K562 (cell line): ENCODE results near the gene LLCFC1. TPM values are rescaled to one million over a fixed set of nuclear protein-coding genes. Genes with fewer than 3 reads are reported as not detected.

Experiments
- BACH1 ChIP-seq: fragments of 200-800 bp; sonication (Bioruptor generic); IDR thresholded peaks from 2 replicates; pipeline ENCODE4 v1.6.1; 2016; ENCODE audit warnings: missing genetic modification characterization, missing compliant biosample characterization
- BCOR ChIP-seq: fragments of 450-650 bp; IDR thresholded peaks from 2 replicates; pipeline ENCODE4 v1.6.1; 2016
- ESRRB ChIP-seq: fragments of 250-450 bp; sonication (Bioruptor Pico); IDR thresholded peaks from 2 replicates; pipeline ENCODE4 v1.5.0; 2020; ENCODE audit warnings: mild to moderate bottlenecking, moderate library complexity, borderline replicate concordance
- FOXA3 ChIP-seq, 2 experiments: fragments of 450-650 bp in 1 of 2; sonication (generic) in 1 of 2; formaldehyde crosslinking; IDR thresholded peaks in 1 of 2; conservative IDR thresholded peaks in 1 of 2; 2 replicates each; pipeline versions ENCODE4 v1.4.0 to v1.8.0; 2020 to 2022; ENCODE audit warnings: mild to moderate bottlenecking in 2 of 2, missing genetic modification reagents in 1 of 2
- HIVEP1 ChIP-seq: fragments of 250-450 bp; sonication (Bioruptor Pico); IDR thresholded peaks from 2 replicates; pipeline ENCODE4 v1.4.0; 2020; ENCODE audit warnings: mild to moderate bottlenecking
- KAT2B ChIP-seq: IDR thresholded peaks from one replicate; pipeline ENCODE4 v1.6.1; 2012; ENCODE audit warnings: low read depth, mild to moderate bottlenecking, control low read depth, inconsistent platforms, low read length, moderate library complexity
- L3MBTL2 ChIP-seq: fragments of 450-650 bp; IDR thresholded peaks from 2 replicates; pipeline ENCODE4 v1.6.1; 2016; ENCODE audit warnings: mild to moderate bottlenecking, moderate library complexity
- LEF1 ChIP-seq: fragments of 450-650 bp; IDR thresholded peaks from 2 replicates; pipeline ENCODE4 v1.6.1; 2016; ENCODE audit warnings: mild to moderate bottlenecking
- NR3C1 ChIP-seq: sonication (generic); formaldehyde crosslinking; IDR thresholded peaks from 2 replicates; pipeline ENCODE4 v1.8.1; 2022; ENCODE audit warnings: missing genetic modification reagents
- SOX6 ChIP-seq: fragments of 450-650 bp; IDR thresholded peaks from 2 replicates; pipeline ENCODE4 v1.6.1; 2014; ENCODE audit warnings: mild to moderate bottlenecking
- ZBTB34 ChIP-seq: fragments of 250-450 bp; sonication (Bioruptor Pico); IDR thresholded peaks from 2 replicates; pipeline ENCODE4 v1.8.0; 2021; ENCODE audit warnings: mild to moderate bottlenecking, moderate library complexity
- ZNF282 ChIP-seq: sonication (generic); formaldehyde crosslinking; IDR thresholded peaks from 2 replicates; pipeline ENCODE4 v1.8.1; 2023; ENCODE audit warnings: missing genetic modification reagents
- ZNF589 ChIP-seq: fragments of 200-800 bp; sonication (Bioruptor generic); IDR thresholded peaks from 2 replicates; pipeline ENCODE4 v1.6.1; 2016; ENCODE audit warnings: low read depth, missing genetic modification characterization, missing compliant biosample characterization
- polyA plus RNA-seq, 8 experiments: library from polyadenylated mRNA; depleted of rRNA in 4 of 8; stranded (reverse) in 5 of 8; unstranded in 3 of 8; fragments of >200 nt; fragmentation: Nextera tagmentation in 2 of 8; fragmentation: Illumina TruSeq in 1 of 8; extraction: Ambion mirVana in 2 of 8; extraction: Trizol in 1 of 8; gene quantifications; 2 replicates each; pipeline versions ENCODE4 v1.2.1 to v1.2.3, GENCODE V29; 2011 to 2014; ENCODE audit warnings: inconsistent platforms in 1 of 8, missing spikeins in 1 of 8
- total RNA-seq, 7 experiments: library from RNA; depleted of rRNA in 6 of 7; stranded (reverse); fragments of >200 nt in 6 of 7; fragmentation: Illumina TruSeq in 2 of 7; extraction: Trizol in 2 of 7; gene quantifications; 2 replicates each; pipeline versions ENCODE4 v1.2.1 to v1.2.3, GENCODE V29; 2011 to 2021; ENCODE audit warnings: low replicate concordance in 1 of 7
- TF ChIP-seq, protein P1 (sequence below), 2 experiments: fragments of 450-650 bp; IDR thresholded peaks; 2 replicates each; pipeline ENCODE4 v1.6.1; 2016; ENCODE audit warnings: mild to moderate bottlenecking in 2 of 2, borderline replicate concordance in 1 of 2, low read depth in 1 of 2, moderate library complexity in 1 of 2
- TF ChIP-seq, protein P2 (sequence below): sonication (generic); IDR thresholded peaks from 2 replicates; pipeline ENCODE4 v1.6.1; 2016
- TF ChIP-seq, protein P3 (sequence below), 2 experiments: fragments of 450-650 bp; IDR thresholded peaks; 2 replicates each; pipeline ENCODE4 v1.6.1; 2016

Gene LLCFC1
- total and polyA plus RNA-seq, 9 of the 15 experiments (the other 6 are each of a cell fraction or from before 2014, with no cell fraction given) = not detected

- TF ChIP-seq, protein P1, sequence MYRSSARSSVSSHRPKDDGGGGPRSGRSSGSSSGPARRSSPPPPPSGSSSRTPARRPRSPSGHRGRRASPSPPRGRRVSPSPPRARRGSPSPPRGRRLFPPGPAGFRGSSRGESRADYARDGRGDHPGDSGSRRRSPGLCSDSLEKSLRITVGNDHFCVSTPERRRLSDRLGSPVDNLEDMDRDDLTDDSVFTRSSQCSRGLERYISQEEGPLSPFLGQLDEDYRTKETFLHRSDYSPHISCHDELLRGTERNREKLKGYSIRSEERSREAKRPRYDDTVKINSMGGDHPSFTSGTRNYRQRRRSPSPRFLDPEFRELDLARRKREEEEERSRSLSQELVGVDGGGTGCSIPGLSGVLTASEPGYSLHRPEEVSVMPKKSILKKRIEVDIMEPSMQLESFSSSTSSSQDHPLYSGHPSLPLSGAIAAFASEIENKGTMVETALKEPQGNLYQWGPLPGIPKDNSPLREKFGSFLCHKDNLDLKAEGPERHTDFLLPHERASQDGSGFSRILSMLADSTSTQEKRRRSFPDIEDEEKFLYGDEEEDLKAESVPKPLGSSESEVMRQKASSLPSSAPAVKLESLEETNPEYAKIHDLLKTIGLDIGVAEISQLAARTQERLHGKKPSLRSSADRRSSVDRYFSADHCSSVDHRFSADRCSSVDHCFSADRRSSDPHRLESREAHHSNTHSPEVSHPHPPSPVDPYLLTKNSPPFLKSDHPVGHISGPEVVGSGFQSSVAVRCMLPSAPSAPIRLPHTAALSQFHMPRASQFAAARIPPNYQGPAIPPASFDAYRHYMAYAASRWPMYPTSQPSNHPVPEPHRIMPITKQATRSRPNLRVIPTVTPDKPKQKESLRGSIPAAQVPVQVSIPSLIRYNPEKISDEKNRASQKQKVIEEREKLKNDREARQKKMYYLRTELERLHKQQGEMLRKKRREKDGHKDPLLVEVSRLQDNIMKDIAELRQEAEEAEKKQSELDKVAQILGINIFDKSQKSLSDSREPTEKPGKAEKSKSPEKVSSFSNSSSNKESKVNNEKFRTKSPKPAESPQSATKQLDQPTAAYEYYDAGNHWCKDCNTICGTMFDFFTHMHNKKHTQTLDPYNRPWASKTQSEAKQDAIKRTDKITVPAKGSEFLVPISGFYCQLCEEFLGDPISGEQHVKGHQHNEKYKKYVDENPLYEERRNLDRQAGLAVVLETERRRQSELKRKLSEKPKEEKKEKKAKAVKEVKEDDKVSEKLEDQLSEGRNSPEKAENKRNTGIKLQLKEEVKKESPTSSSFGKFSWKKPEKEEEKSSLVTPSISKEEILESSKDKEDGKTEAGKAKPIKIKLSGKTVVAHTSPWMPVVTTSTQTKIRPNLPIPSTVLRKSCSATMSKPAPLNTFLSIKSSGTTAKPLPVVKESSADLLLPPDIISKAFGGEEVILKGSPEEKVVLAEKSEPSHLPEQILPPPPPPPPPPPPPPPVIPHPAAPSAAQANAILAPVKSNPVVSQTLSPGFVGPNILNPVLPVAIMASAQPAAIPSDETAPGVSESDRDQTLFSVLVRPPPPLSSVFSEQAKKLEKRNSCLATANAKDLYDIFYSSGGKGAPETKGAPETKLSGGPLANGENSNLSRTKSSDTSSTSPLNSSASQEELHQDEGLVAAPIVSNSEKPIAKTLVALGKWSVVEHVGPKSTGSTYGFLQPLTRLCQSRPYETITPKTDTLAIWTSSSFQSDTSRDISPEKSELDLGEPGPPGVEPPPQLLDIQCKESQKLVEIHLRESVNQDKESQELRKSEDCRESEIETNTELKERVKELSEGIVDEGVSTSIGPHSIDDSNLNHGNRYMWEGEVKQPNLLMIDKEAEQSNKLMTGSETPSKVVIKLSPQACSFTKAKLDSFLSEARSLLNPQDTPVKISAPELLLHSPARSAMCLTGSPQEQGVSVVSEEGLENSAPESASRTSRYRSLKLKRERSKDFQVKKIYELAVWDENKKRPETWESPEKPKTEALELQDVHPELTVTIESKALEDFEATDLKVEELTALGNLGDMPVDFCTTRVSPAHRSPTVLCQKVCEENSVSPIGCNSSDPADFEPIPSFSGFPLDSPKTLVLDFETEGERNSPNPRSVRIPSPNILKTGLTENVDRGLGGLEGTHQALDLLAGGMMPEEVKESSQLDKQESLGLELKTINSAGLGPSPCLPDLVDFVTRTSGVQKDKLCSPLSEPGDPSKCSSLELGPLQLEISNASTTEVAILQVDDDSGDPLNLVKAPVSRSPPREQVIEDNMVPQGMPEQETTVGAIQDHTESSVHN (IDR thresholded peaks at IDR 0.05; ENCODE audit: borderline replicate concordance in 1 of 2, low read depth in 1 of 2) = 0 out of 4 replicates have a peak, but pooled peaks of 1 of the 2 experiments have one; percentile 36
- TF ChIP-seq LEF1 (peak; percentile 51; the same call in 1 of the 2 replicates), L3MBTL2 (peak; percentile 49), ZNF282 (CRISPR knock-in tag) (no peak), ZBTB34 (CRISPR knock-in tag) (no peak), NR3C1 (no peak), KAT2B (no peak), ZNF589 (peak; percentile 75; the same call in 1 of the 2 replicates), SOX6 (peak; percentile 83), BACH1 (tag) (0 out of 2 replicates have a peak, but pooled peaks have one; percentile 59), ESRRB (CRISPR knock-in tag) (no peak), BCOR (peak; percentile 57; the same call in 1 of the 2 replicates), FOXA3 (CRISPR knock-in tag; conservative IDR thresholded peaks at IDR 0.05 in 1 of 2, IDR thresholded peaks at IDR 0.05 in 1 of 2) (no peak), HIVEP1 (peak; percentile 35; the same call in 1 of the 2 replicates)
- TF ChIP-seq, protein P2, sequence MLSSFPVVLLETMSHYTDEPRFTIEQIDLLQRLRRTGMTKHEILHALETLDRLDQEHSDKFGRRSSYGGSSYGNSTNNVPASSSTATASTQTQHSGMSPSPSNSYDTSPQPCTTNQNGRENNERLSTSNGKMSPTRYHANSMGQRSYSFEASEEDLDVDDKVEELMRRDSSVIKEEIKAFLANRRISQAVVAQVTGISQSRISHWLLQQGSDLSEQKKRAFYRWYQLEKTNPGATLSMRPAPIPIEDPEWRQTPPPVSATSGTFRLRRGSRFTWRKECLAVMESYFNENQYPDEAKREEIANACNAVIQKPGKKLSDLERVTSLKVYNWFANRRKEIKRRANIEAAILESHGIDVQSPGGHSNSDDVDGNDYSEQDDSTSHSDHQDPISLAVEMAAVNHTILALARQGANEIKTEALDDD = peak; percentile 96
- TF ChIP-seq, protein P3, sequence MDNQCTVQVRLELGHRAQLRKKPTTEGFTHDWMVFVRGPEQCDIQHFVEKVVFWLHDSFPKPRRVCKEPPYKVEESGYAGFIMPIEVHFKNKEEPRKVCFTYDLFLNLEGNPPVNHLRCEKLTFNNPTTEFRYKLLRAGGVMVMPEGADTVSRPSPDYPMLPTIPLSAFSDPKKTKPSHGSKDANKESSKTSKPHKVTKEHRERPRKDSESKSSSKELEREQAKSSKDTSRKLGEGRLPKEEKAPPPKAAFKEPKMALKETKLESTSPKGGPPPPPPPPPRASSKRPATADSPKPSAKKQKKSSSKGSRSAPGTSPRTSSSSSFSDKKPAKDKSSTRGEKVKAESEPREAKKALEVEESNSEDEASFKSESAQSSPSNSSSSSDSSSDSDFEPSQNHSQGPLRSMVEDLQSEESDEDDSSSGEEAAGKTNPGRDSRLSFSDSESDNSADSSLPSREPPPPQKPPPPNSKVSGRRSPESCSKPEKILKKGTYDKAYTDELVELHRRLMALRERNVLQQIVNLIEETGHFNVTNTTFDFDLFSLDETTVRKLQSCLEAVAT (IDR thresholded peaks at IDR 0.05) = peak in 1 of 2 experiments; percentile 43; a peak in 1 of 4 replicates
These were observed 17.8 kb downstream of the LLCFC1 start (continued) for GRCh38 chr7:142956951-142957623.
